PC-3 (cell line): Measurements from ENCODE around the gene CREB3L4.

ENCODE experiments used
- CTCF ChIP-seq: fragments of 300-600 bp; sonication (generic); conservative IDR thresholded peaks from 2 replicates; pipeline ENCODE4 v1.5.1; 2017; ENCODE audit warnings: antibody characterized with exemption, low read depth, mild to moderate bottlenecking, low read length
- EZH2 ChIP-seq: fragments of 300-600 bp; sonication (generic); IDR thresholded peaks from one replicate; pipeline ENCODE4 v1.6.1; 2017; ENCODE audit warnings: antibody characterized with exemption, mild to moderate bottlenecking, low read length; ENCODE audit not compliant: unreplicated experiment
- EZH2phosphoT487 ChIP-seq: fragments of 300-600 bp; sonication (generic); IDR thresholded peaks from 2 replicates; pipeline ENCODE4 v1.6.1; 2018; ENCODE audit warnings: mild to moderate bottlenecking, antibody characterized with exemption, low read length, borderline replicate concordance

GRCh38 chr1:153940756-153941155, 26.9 kb upstream of the CREB3L4 start:
- TF ChIP-seq CTCF, result no peak
- TF ChIP-seq EZH2, result no peak
- TF ChIP-seq EZH2phosphoT487, result no peak
